Measurements from ENCODE around the gene CD101. TPM values are rescaled to one million over a fixed set of nuclear protein-coding genes. Genes with fewer than 3 reads are reported as not detected.

Gene CD101
- total RNA-seq, 2 donors from 2014 or later: 0.97 to 1.4 TPM

DNA sequence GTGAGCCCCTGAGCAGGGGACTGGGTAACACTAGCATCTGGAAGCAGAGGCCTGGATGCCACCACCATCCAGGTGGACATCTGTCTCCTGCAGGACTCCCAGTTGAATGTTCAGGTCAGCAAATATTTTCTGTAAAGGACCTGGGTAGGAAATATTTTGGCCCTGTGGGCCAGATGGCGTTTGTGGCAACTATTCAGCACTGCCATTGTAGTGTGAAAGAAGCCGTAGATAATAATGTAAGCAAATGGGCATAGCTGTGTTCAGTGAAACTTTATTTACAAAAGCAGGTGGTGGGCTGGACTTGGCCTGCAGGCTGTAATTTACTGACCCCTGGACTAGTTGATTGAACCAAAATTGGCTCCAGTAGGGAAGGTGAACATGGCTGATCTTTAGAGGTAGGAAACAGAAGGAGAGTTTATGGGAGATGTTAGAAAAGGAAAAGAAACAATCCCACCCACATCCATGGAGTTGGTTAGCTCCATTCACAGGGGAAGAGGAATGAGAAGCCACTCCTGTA is 20.0 kb upstream of the CD101 start:
- Histone ChIP-seq H3K36me3 (ENCODE audit: control insufficient read depth, insufficient read depth, low read length) (peaks cover 9% of the 10 kb centered on the region), H3K9ac (ENCODE audit: extremely low read depth, low read length, poor library complexity, severe bottlenecking) (no peak overlapping the region), H3K27me3 (ENCODE audit: control insufficient read depth, insufficient read depth, low read length, poor library complexity, severe bottlenecking) (no peaks in the 10 kb centered on the region), H3K4me3 (ENCODE audit: low read length) (no peak overlapping the region), H3K9me3 (ENCODE audit: control insufficient read depth, low read length) (no peaks in the 10 kb centered on the region), H3K27ac (ENCODE audit: low read depth, low read length) (no peak overlapping the region), H3K4me1 (ENCODE audit: control insufficient read depth, insufficient read depth, low read length) (no peaks in the 10 kb centered on the region)
- TF ChIP-seq, protein P1, sequence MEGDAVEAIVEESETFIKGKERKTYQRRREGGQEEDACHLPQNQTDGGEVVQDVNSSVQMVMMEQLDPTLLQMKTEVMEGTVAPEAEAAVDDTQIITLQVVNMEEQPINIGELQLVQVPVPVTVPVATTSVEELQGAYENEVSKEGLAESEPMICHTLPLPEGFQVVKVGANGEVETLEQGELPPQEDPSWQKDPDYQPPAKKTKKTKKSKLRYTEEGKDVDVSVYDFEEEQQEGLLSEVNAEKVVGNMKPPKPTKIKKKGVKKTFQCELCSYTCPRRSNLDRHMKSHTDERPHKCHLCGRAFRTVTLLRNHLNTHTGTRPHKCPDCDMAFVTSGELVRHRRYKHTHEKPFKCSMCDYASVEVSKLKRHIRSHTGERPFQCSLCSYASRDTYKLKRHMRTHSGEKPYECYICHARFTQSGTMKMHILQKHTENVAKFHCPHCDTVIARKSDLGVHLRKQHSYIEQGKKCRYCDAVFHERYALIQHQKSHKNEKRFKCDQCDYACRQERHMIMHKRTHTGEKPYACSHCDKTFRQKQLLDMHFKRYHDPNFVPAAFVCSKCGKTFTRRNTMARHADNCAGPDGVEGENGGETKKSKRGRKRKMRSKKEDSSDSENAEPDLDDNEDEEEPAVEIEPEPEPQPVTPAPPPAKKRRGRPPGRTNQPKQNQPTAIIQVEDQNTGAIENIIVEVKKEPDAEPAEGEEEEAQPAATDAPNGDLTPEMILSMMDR (conservative IDR thresholded peaks at IDR 0.05): no peak
- Mint-ChIP-seq H3K9me3 (peaks cover 20% of the 10 kb centered on the region), H3K27me3 (ENCODE audit: insufficient read depth) (no peaks in the 10 kb centered on the region), H3K4me1 (peaks cover 5% of the 10 kb centered on the region), H3K36me3 (ENCODE audit: low read depth) (peaks cover 27% of the 10 kb centered on the region), H3K4me3 (no peak overlapping the region), H3K27ac (no peak overlapping the region)
- WGBS, 2 experiments (ENCODE audit: insufficient coverage in 1 of 2, insufficient read length in 1 of 2): 93 to 100% methylated on average over 2 of the region's 2 CpGs
- DNase-seq: no peak

DNA sequence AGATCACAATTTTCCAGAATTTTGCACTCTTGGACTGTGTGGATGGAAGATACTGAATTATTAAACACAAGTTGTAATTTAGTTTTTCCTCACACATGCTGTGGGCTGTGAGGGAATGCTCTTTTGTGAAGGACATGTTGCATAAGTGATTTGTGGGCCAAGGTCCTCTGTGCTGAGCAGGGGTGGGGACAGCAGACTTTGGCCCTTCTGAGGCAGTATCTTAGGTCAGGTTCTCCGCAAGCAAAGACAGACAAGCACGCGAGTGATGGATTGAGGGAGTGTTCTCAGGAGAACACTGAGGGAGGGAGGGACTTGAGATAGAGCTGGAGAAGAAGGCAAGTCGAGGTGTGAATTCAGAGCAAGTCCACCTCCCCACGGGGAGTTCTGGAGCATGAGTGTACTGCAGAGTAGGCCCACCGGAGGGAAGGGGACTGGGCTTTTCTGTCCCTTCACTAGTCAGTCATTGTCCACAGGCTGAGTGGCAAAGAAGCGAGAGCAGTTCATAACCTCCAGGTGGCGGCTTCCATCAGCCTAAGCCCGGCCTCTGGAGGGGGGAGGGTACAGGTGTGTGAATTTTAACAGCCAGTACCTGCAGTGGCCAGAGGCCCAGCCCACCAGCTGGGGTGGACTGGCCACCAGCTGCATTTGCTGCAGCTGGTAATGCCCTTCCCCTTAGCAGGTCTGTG is 19.1 kb upstream of the CD101 start:
- Histone ChIP-seq H3K27ac (ENCODE audit: low read depth, low read length) (no peak overlapping the region), H3K9me3 (ENCODE audit: control insufficient read depth, low read length) (no peaks in the 10 kb centered on the region), H3K27me3 (ENCODE audit: control insufficient read depth, insufficient read depth, low read length, poor library complexity, severe bottlenecking) (no peaks in the 10 kb centered on the region), H3K4me1 (ENCODE audit: control insufficient read depth, insufficient read depth, low read length) (no peaks in the 10 kb centered on the region), H3K36me3 (ENCODE audit: control insufficient read depth, insufficient read depth, low read length) (peaks cover 9% of the 10 kb centered on the region), H3K4me3 (ENCODE audit: low read length) (no peak overlapping the region), H3K9ac (ENCODE audit: extremely low read depth, low read length, poor library complexity, severe bottlenecking) (no peak overlapping the region)
- Mint-ChIP-seq H3K27me3 (ENCODE audit: insufficient read depth) (no peaks in the 10 kb centered on the region), H3K27ac (peak overlapping the region; percentile 62), H3K36me3 (ENCODE audit: low read depth) (peaks cover 27% of the 10 kb centered on the region), H3K4me3 (no peak overlapping the region), H3K9me3 (peaks cover 12% of the 10 kb centered on the region), H3K4me1 (peaks cover 7% of the 10 kb centered on the region)
- peak; percentile 83 for DNase-seq
- WGBS, 2 experiments (ENCODE audit: insufficient coverage in 1 of 2, insufficient read length in 1 of 2): 93 to 100% methylated on average over 3 to 9 of the region's 9 CpGs
- TF ChIP-seq, protein P1 (conservative IDR thresholded peaks at IDR 0.05): peak; percentile 62

DNA sequence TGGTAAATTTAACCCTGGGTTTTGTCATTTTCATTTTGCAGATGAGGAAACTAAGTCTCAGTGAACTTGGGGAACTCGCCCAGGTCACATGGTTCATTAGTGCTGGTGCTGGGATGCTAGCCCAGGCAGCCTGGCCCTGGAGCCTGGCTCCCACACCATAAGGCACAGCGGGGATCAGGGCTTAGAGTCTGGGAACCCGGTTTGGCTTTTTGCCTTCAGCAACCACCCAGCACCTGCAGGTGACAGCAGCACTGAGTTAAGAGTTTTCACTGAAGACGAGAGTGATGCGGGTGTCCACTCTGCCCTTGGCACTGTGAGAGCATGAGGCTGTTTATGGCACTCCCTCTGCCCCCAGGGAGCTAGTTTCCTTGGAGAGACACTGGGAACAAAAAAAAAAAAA is 18.4 kb upstream of the CD101 start:
- Histone ChIP-seq H3K4me1 (ENCODE audit: control insufficient read depth, insufficient read depth, low read length) (no peaks in the 10 kb centered on the region), H3K27ac (ENCODE audit: low read depth, low read length) (no peak overlapping the region), H3K9me3 (ENCODE audit: control insufficient read depth, low read length) (no peaks in the 10 kb centered on the region), H3K4me3 (ENCODE audit: low read length) (no peak overlapping the region), H3K27me3 (ENCODE audit: control insufficient read depth, insufficient read depth, low read length, poor library complexity, severe bottlenecking) (no peaks in the 10 kb centered on the region), H3K36me3 (ENCODE audit: control insufficient read depth, insufficient read depth, low read length) (peaks cover 9% of the 10 kb centered on the region), H3K9ac (ENCODE audit: extremely low read depth, low read length, poor library complexity, severe bottlenecking) (no peak overlapping the region)
- Mint-ChIP-seq H3K4me3 (no peak overlapping the region), H3K9me3 (peaks cover 12% of the 10 kb centered on the region), H3K27ac (no peak overlapping the region), H3K27me3 (ENCODE audit: insufficient read depth) (no peaks in the 10 kb centered on the region), H3K36me3 (ENCODE audit: low read depth) (peaks cover 33% of the 10 kb centered on the region), H3K4me1 (peaks cover 9% of the 10 kb centered on the region)
- DNase-seq: no peak
- TF ChIP-seq, protein P1 (conservative IDR thresholded peaks at IDR 0.05): no peak
- whole genome bisulfite sequencing, 2 experiments (ENCODE audit: insufficient coverage in 1 of 2, insufficient read length in 1 of 2): 86 to 93% methylated on average over 1 to 5 of the region's 5 CpGs
